ENCODE measurements around the gene GUCA1A.

Gene GUCA1A

GRCh38 chr6:42173101-42173500, at the start of gene GUCA1A:
GUCA1A (plus strand) TSS chr6:42173364; CDS start chr6:42173614, 250 bp downstream.
- DNase-seq: no peak

- DNase-seq: no peak
Measured at GRCh38 chr6:42123379-42124103, 49.6 kb upstream of the GUCA1A start.

GRCh38 chr6:42124223-42124836, 48.8 kb upstream of the GUCA1A start:
- DNase-seq: no peak

DNA sequence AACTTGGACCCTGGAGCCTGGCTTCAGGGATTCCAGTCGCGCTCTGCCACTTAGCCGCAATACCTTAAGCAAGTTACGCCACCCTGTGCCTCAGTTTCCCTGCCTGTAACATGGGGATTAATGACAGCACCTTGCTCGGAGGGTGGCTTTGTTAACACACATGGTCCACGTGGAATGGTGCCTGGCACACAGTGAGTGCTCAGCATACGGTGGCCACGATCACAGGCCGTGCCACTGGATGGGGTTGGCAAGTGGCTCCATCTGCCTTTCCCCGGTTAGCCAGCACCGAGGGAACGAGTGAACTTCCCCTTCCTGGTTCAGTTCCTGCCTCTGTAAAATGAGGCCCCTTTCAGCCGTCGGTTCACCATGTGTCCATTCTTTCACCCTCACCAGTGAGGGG, 47.9 kb upstream of the GUCA1A start:
- DNase-seq: no peak

- DNase-seq: no peak
Measured at GRCh38 chr6:42125663-42126062, 47.5 kb upstream of the GUCA1A start.

DNA sequence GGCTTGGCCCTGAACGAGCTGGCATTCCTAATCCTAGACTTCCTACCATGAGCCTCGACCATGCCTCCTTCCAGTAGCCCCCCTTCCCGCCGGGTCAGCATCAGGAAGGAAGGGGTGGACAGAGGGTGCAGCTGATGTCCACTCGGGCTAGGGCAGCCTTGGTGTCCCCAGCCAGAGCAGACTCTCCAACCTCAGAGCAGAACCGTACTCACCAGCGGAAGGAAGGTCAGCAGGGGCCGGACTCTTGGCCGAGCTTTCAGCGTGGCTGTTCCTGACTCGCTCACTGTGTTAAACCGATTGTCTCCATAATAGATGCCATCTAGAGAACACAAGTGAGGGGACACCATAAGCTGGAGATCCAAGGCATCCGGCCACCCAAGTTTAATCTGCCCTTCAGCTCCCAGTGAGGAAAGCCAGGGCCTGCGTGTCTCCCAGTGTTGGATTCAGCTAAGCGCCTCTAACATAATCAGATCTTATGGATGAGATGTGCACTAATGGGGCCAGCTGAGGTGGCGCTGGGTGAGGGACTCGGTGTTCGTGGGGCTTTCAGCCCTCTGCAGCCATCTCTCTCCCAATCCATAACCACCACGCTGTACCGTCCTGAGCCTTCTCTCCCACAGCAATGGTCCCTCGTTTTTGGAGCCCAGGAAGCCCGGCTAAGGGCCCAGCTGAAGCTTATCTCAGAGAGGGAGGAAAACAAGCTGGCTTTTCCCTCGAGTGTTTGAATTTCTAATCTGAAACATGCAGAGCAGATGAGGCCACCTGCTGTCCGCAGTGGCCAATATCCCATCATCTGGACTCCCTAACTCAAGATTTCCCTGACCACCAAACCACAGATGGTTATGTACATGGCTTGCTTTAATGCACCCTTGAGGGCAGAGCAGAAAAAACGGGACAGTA, 44.5 kb upstream of the GUCA1A start:
- no peak for DNase-seq

DNA sequence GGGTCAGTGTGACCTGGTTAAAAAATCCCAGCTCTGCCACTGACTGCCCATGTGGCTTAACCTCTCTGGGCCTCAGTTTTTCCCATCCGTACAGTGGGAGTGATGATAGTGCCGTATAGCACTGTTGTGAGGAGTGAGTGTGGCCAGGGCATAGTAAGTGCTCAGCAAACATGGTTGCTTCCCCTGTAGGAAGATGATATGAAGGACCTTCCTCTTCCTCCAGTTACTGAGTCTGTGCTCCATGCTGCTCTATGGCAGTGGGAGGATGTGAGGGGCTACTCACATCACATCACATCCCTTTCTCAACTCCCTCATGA, 43.8 kb upstream of the GUCA1A start:
- no peak for DNase-seq

DNA sequence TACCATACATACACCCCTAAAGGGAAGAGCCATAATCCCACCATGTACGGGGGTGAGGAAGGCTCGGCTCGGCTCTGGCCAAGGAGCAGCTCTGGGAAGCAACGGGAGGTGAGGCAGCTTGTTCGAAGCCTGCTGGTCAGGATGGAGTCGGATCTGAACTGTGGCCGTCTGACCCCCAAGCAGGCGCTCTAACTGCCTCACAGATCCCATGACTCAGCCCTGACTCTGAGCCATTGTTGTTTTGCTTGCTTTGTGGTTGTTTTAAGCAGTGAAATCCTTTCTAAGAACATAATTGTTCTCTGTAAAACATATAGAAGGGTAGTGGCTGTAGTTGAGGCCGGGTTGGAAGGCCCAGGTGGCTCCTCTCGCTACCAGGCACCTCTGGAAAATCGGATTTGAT, 41.6 kb upstream of the GUCA1A start:
- no peak for DNase-seq

GRCh38 chr6:42133926-42134325, 39.2 kb upstream of the GUCA1A start:
- DNase-seq: no peak

- no peak for DNase-seq
Measured at GRCh38 chr6:42135161-42135560, 38.0 kb upstream of the GUCA1A start.

- no peak for DNase-seq
Measured at GRCh38 chr6:42135722-42136121, 37.4 kb upstream of the GUCA1A start.

DNA sequence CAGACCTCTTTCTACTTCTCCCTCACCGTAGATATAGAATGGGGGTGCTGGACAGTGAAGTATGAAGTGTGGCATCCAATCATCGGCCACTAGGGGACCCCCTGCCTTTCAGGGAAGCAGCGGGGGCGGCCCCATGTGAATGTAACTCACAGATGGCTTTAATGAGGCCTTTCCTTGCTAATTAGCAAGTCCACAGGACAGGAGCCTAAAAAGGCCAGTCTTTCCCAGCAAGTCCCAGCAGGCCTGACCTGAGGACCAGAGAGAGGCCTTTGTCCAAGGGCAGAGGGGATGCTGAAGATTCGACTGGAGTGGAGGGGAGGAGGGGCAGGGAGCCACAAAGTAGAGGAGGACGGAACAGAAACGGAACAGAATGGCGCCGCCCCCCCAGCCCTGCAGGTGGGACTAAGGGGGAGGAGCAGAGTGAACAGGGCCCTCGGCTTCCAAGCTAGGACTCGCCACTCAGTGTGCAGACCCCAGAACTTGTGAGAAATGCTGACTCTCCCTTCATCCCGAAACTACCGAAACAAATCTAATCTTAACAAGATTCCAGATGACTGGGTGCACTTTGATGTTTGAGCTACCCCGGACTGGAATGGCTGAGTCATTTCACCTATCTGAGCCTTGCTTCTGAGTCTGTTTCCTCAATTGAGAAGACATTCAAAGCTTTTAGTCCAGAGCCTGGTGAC, 36.5 kb upstream of the GUCA1A start:
- DNase-seq: no peak

DNA sequence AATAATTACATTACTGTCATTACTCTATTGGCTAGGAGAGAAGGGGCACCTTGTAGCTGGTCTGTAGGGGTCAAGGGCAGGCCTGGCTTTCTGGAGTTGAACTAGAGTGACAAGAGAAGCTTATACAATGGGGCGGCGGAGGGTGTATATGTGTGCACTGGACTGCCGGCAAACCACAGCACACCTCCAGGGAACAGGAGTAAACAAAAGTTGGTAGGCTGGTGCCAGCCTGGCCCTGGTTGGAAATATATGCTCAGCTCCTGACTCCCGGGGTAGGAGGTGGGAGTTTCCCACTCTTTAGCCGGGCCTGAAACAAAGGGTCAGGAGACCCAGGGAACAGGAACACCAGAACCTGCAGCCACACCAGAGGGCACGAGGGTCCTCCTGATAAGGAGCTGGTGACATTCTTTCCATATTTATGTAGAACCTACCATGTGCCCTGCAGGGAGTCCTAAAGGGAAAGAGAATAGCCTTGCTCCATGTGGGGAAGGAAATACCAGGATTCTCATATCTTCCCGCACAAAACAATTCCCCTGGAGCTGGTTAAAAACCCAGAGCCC, 35.9 kb upstream of the GUCA1A start:
- DNase-seq: no peak

DNA sequence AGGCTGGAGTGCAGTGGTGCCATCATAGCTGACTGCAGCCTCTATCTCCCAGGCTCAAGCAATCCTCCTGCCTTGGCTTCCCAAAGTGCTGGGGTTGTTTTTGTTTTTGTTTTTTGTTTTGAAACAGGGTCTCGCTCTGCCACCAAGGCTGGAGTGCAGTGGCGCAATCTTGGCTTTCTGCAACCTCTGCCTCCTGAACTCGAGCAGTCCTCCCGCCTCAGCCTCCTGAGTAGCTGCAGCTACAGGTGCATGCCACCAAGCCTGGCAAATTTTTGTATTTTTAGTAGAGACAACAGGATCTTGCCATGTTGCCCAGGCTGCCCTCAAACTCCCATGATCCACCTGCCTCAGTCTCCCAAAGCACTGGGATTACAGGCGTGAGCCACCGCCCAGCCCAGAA, 35.0 kb upstream of the GUCA1A start:
- DNase-seq: no peak

- DNase-seq: no peak
Measured at GRCh38 chr6:42138630-42139619, 34.2 kb upstream of the GUCA1A start.

DNA sequence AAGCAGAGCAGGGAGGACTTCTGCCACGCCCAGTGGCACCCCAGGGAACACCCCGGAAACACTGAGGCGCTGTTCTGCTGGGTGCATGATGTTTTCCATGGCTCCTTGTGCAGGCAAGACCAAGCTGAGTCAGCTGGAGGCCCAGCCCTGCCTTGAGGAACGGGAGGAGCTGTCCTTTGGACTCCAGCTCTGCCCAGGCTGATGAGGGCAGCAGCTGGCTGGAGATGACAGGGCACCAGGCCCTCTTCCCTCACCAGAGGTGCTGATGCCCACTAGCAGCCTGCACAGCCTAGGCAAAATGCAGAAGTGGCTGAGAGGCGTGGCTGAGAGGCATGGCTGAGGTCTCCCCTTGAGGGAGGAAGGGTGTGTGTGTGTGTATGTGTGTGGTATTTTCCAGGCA, 33.1 kb upstream of the GUCA1A start:
- DNase-seq: no peak

- DNase-seq: no peak
Measured at GRCh38 chr6:42140756-42141602, 32.2 kb upstream of the GUCA1A start.

- no peak for DNase-seq
Measured at GRCh38 chr6:42141603-42142117, 31.5 kb upstream of the GUCA1A start.

DNA sequence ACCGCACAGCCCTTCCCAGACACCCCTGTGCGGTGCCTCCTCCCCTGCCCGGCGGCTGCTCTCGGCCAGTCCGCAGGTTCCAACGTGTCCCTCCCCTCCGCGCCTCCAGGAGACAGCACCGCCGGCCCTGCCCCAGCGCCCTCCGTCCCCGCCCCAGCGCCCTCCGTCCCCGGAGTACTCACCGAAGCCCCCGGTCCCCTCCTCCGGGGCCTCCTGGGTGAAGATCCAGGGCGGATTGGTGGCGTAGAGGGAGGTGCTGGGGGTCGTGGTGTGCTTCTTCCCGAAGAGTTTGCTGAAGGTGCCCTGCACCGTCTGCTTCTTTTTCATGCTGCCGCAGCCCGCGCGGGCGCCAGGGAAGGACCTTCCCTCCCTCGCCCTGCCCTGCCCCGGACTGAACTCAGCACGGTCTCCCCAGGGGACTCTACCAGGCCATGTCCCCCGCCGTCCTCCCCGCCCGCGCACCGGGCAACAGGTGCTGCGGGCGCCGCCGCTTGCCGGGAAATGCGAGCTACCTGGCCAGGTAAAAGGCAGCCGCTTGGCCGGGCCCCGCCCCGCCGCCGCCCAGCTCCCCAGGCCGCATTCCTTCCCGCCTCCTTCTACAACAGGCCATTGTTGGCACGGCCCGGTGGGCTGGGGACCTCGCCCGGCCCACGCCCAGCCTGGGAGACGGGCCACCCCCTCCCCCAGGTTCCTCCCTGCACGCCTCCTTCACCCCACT, 30.9 kb upstream of the GUCA1A start, which contains the start of gene C6orf132:
Gene C6orf132, minus strand, starts transcription at position 503 of the 718 bp plus-strand sequence. Its CDS starts 176 bp downstream, at position 327.
- no peak for DNase-seq

GRCh38 chr6:42147138-42147562, 26.0 kb upstream of the GUCA1A start:
- no peak for DNase-seq

Measured in activated CD4-positive, CD25-positive, alpha-beta regulatory T cell treated with anti-CD3 and anti-CD28 coated beads, Interleukin-2, amount 50 U/mL, for 72 hours (primary cell).